HG03103 (cell line): ENCODE results near the gene NR4A1.

Source experiments
- ATAC-seq: cut with Tn5 transposase; IDR thresholded peaks from one replicate; pipeline ENCODE4 v1.9.1; 2021; ENCODE audit warnings: low read depth; ENCODE audit not compliant: unreplicated experiment

NR4A1 gene

GRCh38 chr12:52073531-52074381 lies 22.5 kb downstream of the NR4A1 start:
- no peak for ATAC-seq

- no peak for ATAC-seq
Measured at GRCh38 chr12:52074971-52075724, 23.9 kb downstream of the NR4A1 start.

- ATAC-seq = no peak
Measured at GRCh38 chr12:52076811-52077210, 25.6 kb downstream of the NR4A1 start.

GRCh38 chr12:52078276-52078675 lies 27.0 kb downstream of the NR4A1 start:
- no peak for ATAC-seq

GRCh38 chr12:52079576-52080402 lies 28.5 kb downstream of the NR4A1 start, which contains the start of gene SMIM41:
TSS of gene SMIM41 (plus strand) at chr12:52079704. CDS start at chr12:52079780, 76 bp downstream.
- no peak for ATAC-seq

- no peak for ATAC-seq
Measured at GRCh38 chr12:52080403-52081251, 29.4 kb downstream of the NR4A1 start.

- ATAC-seq = no peak
Measured at GRCh38 chr12:52081263-52081733, 30.1 kb downstream of the NR4A1 start.

- ATAC-seq = no peak
Measured at GRCh38 chr12:52082026-52082668, 30.9 kb downstream of the NR4A1 start.

- ATAC-seq = no peak
Measured at GRCh38 chr12:52082669-52082987, 31.4 kb downstream of the NR4A1 start.

- no peak for ATAC-seq
Measured at GRCh38 chr12:52082988-52083637, 31.9 kb downstream of the NR4A1 start.

- ATAC-seq = no peak
Measured at GRCh38 chr12:52083638-52083996, 32.4 kb downstream of the NR4A1 start.

GRCh38 chr12:52084491-52085231 lies 33.4 kb downstream of the NR4A1 start:
- no peak for ATAC-seq

GRCh38 chr12:52085682-52086180 lies 34.5 kb downstream of the NR4A1 start:
- ATAC-seq = no peak

GRCh38 chr12:52086366-52086765 lies 35.1 kb downstream of the NR4A1 start:
- no peak for ATAC-seq

- no peak for ATAC-seq
Measured at GRCh38 chr12:52086944-52087835, 35.9 kb downstream of the NR4A1 start.

GRCh38 chr12:52087961-52088820 lies 36.9 kb downstream of the NR4A1 start:
- ATAC-seq = peak; percentile 65
